Activated CD4-positive, alpha-beta T cell treated with anti-CD3 and anti-CD28 coated beads for 4 hours (primary cell): ENCODE results near the gene MSMB.

Experiments used
- DNase-seq, 2 donors: peaks; one replicate each; pipeline ENCODE4 v3.0.0-alpha.2; 2020

Gene MSMB

GRCh38 chr10:46031648-46032532 lies 14.2 kb downstream of the MSMB start:
- no peak for DNase-seq

- DNase-seq, result peak; percentile 97
These were observed 15.8 kb downstream of the MSMB start, which contains the start of gene NCOA4 for GRCh38 chr10:46030091-46030937. Gene NCOA4 (minus strand): TSS chr10:46030623. CDS start chr10:46016680, 13,943 bp downstream.

GRCh38 chr10:46029461-46030030 lies 16.5 kb downstream of the MSMB start:
- no peak for DNase-seq

- peak; percentile 27 to 41 for DNase-seq
These were observed 17.2 kb downstream of the MSMB start for GRCh38 chr10:46028584-46029460.

- no peak for DNase-seq
These were observed 20.0 kb downstream of the MSMB start for GRCh38 chr10:46026106-46026505.

- no peak for DNase-seq
These were observed 20.7 kb downstream of the MSMB start for GRCh38 chr10:46025406-46025805.

- no peak for DNase-seq
These were observed 21.1 kb downstream of the MSMB start for GRCh38 chr10:46024948-46025347.

GRCh38 chr10:46022978-46023702 lies 22.9 kb downstream of the MSMB start:
- DNase-seq, result peak; percentile 68 to 71

- DNase-seq, result no peak
These were observed 25.8 kb downstream of the MSMB start for GRCh38 chr10:46020344-46020657.

GRCh38 chr10:46019569-46020343 lies 26.3 kb downstream of the MSMB start:
- DNase-seq, result no peak

- no peak for DNase-seq
These were observed 26.9 kb downstream of the MSMB start for GRCh38 chr10:46019177-46019528.

- DNase-seq, result no peak
These were observed 27.5 kb downstream of the MSMB start for GRCh38 chr10:46018453-46019176.

GRCh38 chr10:46017733-46018132 lies 28.3 kb downstream of the MSMB start:
- no peak for DNase-seq

GRCh38 chr10:46016811-46017210 lies 29.3 kb downstream of the MSMB start:
- no peak for DNase-seq

GRCh38 chr10:46016190-46016589 lies 29.9 kb downstream of the MSMB start:
- no peak for DNase-seq

GRCh38 chr10:46014683-46015405 lies 31.2 kb downstream of the MSMB start:
- no peak for DNase-seq

- no peak for DNase-seq
These were observed 31.9 kb downstream of the MSMB start for GRCh38 chr10:46014206-46014605.

GRCh38 chr10:46012746-46013145 lies 33.3 kb downstream of the MSMB start:
- no peak for DNase-seq

- no peak for DNase-seq
These were observed 39.9 kb downstream of the MSMB start for GRCh38 chr10:46006219-46006618.

GRCh38 chr10:46005383-46005782 lies 40.7 kb downstream of the MSMB start:
- DNase-seq, result no peak
